NB4 (cell line): ENCODE measurements around the gene ARID2.

ENCODE experiments used
- CTCF ChIP-seq: IDR thresholded peaks from one replicate; pipeline ENCODE4 v1.5.1; 2012; ENCODE audit warnings: low read depth, low read length
- MAX ChIP-seq: IDR thresholded peaks from 2 replicates; pipeline ENCODE4 v1.6.1; 2011; ENCODE audit warnings: low read depth, low read length
- MYC ChIP-seq: IDR thresholded peaks from 2 replicates; pipeline ENCODE4 v1.6.1; 2011; ENCODE audit warnings: low read depth, low read length
- POLR2A ChIP-seq: IDR thresholded peaks from 2 replicates; pipeline ENCODE4 v1.6.1; 2011; ENCODE audit warnings: mild to moderate bottlenecking; ENCODE audit not compliant: insufficient read length; ENCODE audit errors: extremely low read depth

DNA sequence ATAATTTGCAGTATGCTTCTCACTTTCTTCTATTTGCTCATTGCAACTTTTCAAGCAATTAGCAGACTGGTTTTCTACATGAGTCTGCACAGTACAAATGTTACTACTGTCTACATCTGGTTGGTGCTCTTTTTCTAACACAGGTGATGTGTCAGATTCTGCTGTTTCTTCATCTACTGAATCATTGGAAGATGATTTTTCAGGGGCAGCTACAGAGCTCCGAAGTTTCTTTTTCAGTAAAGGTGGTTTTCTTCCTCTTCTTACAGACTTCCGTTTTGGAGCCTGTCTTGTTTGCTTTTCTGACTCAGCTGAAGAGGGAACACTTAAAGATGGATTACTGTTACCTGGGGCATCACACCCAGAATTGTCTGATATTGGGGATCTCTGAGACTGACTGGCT, 198.8 kb downstream of the ARID2 start:
- TF ChIP-seq POLR2A (no peak), CTCF (no peak), MAX (no peak), MYC (no peak)
